ENCODE results near the gene ZSWIM8. TPM values are rescaled to one million over a fixed set of nuclear protein-coding genes. Genes with fewer than 3 reads are reported as not detected.

The ZSWIM8 gene
- total RNA-seq, 4 donors from 2014 or later, result 52.6 to 81.4 (median 78.9) TPM

GRCh38 chr10:73762915-73763314, 22.5 kb upstream of the ZSWIM8 start:
- H3K36me3 ChIP-seq, result peaks cover 0 to 91% of the 10 kb centered on the region in 2 donors
- no peaks in the 10 kb centered on the region for H3K9me3 ChIP-seq
- H3K4me1 ChIP-seq, result no peaks in the 10 kb centered on the region
- no peak overlapping the region for H3K27ac ChIP-seq
- no peak overlapping the region for H3K4me3 ChIP-seq
- ATAC-seq, result no peak
- no peaks in the 10 kb centered on the region for H3K27me3 ChIP-seq
- no peak for DNase-seq
- in situ Hi-C loops (cut with MboI; ENCODE audit: low sequenced_read_pairs in 4 of 4) (loop anchor here in 1 of 4 donors (25.0 kb wide), 1 partner anchor 226 kb away; no protein-coding TSS in a partner anchor), intact Hi-C loops (cut with DNase I; ENCODE audit: low total_unique reads) (no loop called here)
- TF ChIP-seq, protein P1, sequence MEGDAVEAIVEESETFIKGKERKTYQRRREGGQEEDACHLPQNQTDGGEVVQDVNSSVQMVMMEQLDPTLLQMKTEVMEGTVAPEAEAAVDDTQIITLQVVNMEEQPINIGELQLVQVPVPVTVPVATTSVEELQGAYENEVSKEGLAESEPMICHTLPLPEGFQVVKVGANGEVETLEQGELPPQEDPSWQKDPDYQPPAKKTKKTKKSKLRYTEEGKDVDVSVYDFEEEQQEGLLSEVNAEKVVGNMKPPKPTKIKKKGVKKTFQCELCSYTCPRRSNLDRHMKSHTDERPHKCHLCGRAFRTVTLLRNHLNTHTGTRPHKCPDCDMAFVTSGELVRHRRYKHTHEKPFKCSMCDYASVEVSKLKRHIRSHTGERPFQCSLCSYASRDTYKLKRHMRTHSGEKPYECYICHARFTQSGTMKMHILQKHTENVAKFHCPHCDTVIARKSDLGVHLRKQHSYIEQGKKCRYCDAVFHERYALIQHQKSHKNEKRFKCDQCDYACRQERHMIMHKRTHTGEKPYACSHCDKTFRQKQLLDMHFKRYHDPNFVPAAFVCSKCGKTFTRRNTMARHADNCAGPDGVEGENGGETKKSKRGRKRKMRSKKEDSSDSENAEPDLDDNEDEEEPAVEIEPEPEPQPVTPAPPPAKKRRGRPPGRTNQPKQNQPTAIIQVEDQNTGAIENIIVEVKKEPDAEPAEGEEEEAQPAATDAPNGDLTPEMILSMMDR (IDR thresholded peaks at IDR 0.05 in 4 of 5, conservative IDR thresholded peaks at IDR 0.05 in 1 of 5), result no peak
- no peak for TF ChIP-seq POLR2A (IDR thresholded peaks at IDR 0.05)

GRCh38 chr10:73763343-73763742, 22.1 kb upstream of the ZSWIM8 start:
- H3K4me1 ChIP-seq, result no peaks in the 10 kb centered on the region
- no peak for TF ChIP-seq POLR2A (IDR thresholded peaks at IDR 0.05)
- TF ChIP-seq, protein P1 (IDR thresholded peaks at IDR 0.05 in 4 of 5, conservative IDR thresholded peaks at IDR 0.05 in 1 of 5), result no peak
- no peak for ATAC-seq
- DNase-seq, result no peak
- intact Hi-C loops (cut with DNase I; ENCODE audit: low total_unique reads) (no loop called here), in situ Hi-C loops (cut with MboI; ENCODE audit: low sequenced_read_pairs in 4 of 4) (loop anchor here in 1 of 4 donors (25.0 kb wide), 1 partner anchor 226 kb away; no protein-coding TSS in a partner anchor)
- H3K27ac ChIP-seq, result no peak overlapping the region
- no peaks in the 10 kb centered on the region for H3K27me3 ChIP-seq
- H3K4me3 ChIP-seq, result no peak overlapping the region
- H3K36me3 ChIP-seq, result peaks cover 0 to 96% of the 10 kb centered on the region in 2 donors
- H3K9me3 ChIP-seq, result no peaks in the 10 kb centered on the region

DNA sequence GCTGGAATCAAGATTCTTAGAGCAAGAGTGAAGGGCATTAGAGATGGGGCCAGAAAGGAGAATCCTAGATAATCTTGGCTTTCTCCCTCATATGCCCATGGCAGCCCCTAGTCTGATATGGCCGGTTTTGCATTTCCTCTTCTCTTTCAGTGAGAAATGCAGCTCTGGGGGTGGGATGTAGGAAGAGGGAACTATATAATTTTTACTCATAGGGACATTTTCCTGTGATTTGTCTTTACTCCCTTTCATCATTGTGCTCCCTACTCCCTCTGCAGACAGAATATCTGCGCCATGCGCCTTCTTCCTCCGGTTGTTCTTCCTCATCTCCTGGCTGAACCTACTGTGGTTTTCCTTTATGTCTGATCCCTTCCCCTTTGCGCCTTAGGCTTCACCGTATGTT, 20.3 kb upstream of the ZSWIM8 start:
- peaks cover 0 to 100% of the 10 kb centered on the region in 2 donors for H3K36me3 ChIP-seq
- H3K4me3 ChIP-seq, result no peak overlapping the region
- no peak for ATAC-seq
- TF ChIP-seq, protein P1 (IDR thresholded peaks at IDR 0.05 in 4 of 5, conservative IDR thresholded peaks at IDR 0.05 in 1 of 5), result no peak
- TF ChIP-seq POLR2A (IDR thresholded peaks at IDR 0.05), result no peak
- no peaks in the 10 kb centered on the region for H3K9me3 ChIP-seq
- no peaks in the 10 kb centered on the region for H3K27me3 ChIP-seq
- in situ Hi-C loops (cut with MboI; ENCODE audit: low sequenced_read_pairs in 4 of 4), result loop anchor here in 1 of 4 donors (25.0 kb wide), 1 partner anchor 228 kb away; no protein-coding TSS in a partner anchor
- no peak for DNase-seq
- H3K4me1 ChIP-seq, result no peaks in the 10 kb centered on the region
- no peak overlapping the region for H3K27ac ChIP-seq
- intact Hi-C loops (cut with DNase I; ENCODE audit: low total_unique reads), result no loop called here

- Histone ChIP-seq H3K4me1 (peaks cover 13 to 16% of the 10 kb centered on the region in 2 donors), H3K36me3 (peaks cover 0 to 74% of the 10 kb centered on the region in 2 donors), H3K9me3 (no peaks in the 10 kb centered on the region), H3K4me3 (no peak overlapping the region), H3K27me3 (no peaks in the 10 kb centered on the region), H3K27ac (no peak overlapping the region)
- intact Hi-C loops (cut with DNase I; ENCODE audit: low total_unique reads), result no loop called here
- in situ Hi-C loops (cut with MboI; ENCODE audit: low sequenced_read_pairs in 4 of 4), result loop anchor here in 1 of 4 donors (25.0 kb wide), 1 partner anchor 232 kb away; no protein-coding TSS in a partner anchor
- no peak for TF ChIP-seq POLR2A (IDR thresholded peaks at IDR 0.05)
- TF ChIP-seq, protein P1 (IDR thresholded peaks at IDR 0.05 in 4 of 5, conservative IDR thresholded peaks at IDR 0.05 in 1 of 5), result no peak
- ATAC-seq (no peak), DNase-seq (no peak)
Measured at GRCh38 chr10:73768881-73769280, 16.5 kb upstream of the ZSWIM8 start.

GRCh38 chr10:73769396-73769795, 16.0 kb upstream of the ZSWIM8 start:
- H3K4me1 ChIP-seq, result peaks cover 18 to 22% of the 10 kb centered on the region in 2 donors

More at GRCh38 chr10:73769396-73769795, 16.0 kb upstream of the ZSWIM8 start:
- intact Hi-C loops (cut with DNase I; ENCODE audit: low total_unique reads) (no loop called here), in situ Hi-C loops (cut with MboI; ENCODE audit: low sequenced_read_pairs in 4 of 4) (loop anchor here in 1 of 4 donors (25.0 kb wide), 1 partner anchor 232 kb away; no protein-coding TSS in a partner anchor)
- H3K36me3 ChIP-seq, result peaks cover 0 to 74% of the 10 kb centered on the region in 2 donors
- H3K27me3 ChIP-seq, result no peaks in the 10 kb centered on the region
- ATAC-seq, result no peak
- H3K27ac ChIP-seq, result no peak overlapping the region
- H3K9me3 ChIP-seq, result no peaks in the 10 kb centered on the region
- no peak for DNase-seq
- TF ChIP-seq, protein P1 (IDR thresholded peaks at IDR 0.05 in 4 of 5, conservative IDR thresholded peaks at IDR 0.05 in 1 of 5), result no peak
- no peak overlapping the region for H3K4me3 ChIP-seq

All from gastrocnemius medialis (tissue), 4 donors.